ENCODE measurements around the gene RIOK1. TPM values are rescaled to one million over a fixed set of nuclear protein-coding genes. Genes with fewer than 3 reads are reported as not detected.

Gene RIOK1
- total and polyA plus RNA-seq, 7 experiments from 2014 or later: 17.2 to 39.9 (median 26.4) TPM

- ChIA-PET POLR2A (no interaction called here), CTCF (no interaction called here)
- peaks cover 17 to 74% (median 47%) of the 10 kb centered on the region in 5 donors for H3K36me3 Mint-ChIP-seq
- Histone ChIP-seq H3K9me3 (ENCODE audit: control insufficient read depth in 2 of 3, low read length in 3 of 3) (no peaks in the 10 kb centered on the region), H3K27me3 (ENCODE audit: control insufficient read depth in 2 of 2, insufficient read depth in 2 of 2, low read length in 2 of 2) (no peaks in the 10 kb centered on the region), H3K4me3 (ENCODE audit: low read length) (no peak overlapping the region), H3K36me3 (ENCODE audit: control insufficient read depth in 2 of 3, insufficient read depth in 3 of 3, low read length in 3 of 3) (peaks cover 29 to 90% (median 30%) of the 10 kb centered on the region in 3 experiments), H3K27ac (ENCODE audit: low read depth, low read length) (no peak overlapping the region), H3K4me1 (ENCODE audit: control insufficient read depth in 2 of 2, insufficient read depth in 2 of 2, low read length in 2 of 2) (no peaks in the 10 kb centered on the region)
- no peaks in the 10 kb centered on the region for H3K27me3 Mint-ChIP-seq
- intact Hi-C loops (cut with micrococcal nuclease): no loop called here
- no peak for ATAC-seq
- no peak for DNase-seq
- no peak overlapping the region for H3K4me3 Mint-ChIP-seq
- peak overlapping the region in 1 of 9 donors; percentile 46 for H3K27ac Mint-ChIP-seq
- peaks cover 0 to 6% (median 0%) of the 10 kb centered on the region in 7 donors for H3K4me1 Mint-ChIP-seq
- H3K9me3 Mint-ChIP-seq: no peaks in the 10 kb centered on the region
Measured at GRCh38 chr6:7402716-7403115, 13.1 kb downstream of the RIOK1 start.

DNA sequence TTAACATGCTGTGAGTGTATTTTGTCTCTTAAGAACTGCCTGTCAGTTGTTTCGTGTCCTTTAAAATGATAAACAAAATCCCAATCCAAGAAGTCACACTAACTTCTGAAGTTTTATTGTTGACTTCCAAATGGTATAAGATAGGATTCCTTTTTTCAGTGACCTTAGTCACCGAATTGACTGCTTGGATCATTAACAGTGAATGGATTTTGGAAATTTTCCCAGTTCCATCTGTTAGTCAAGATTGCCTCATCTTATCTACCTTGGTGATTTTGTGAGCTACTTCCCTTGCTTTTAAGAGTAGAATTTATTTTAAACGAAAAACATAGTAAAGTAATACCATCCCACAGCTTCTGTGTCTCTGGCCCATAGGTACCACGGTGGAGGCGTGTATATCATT lies 14.9 kb downstream of the RIOK1 start:
- Mint-ChIP-seq H3K9me3 (no peaks in the 10 kb centered on the region), H3K27me3 (no peaks in the 10 kb centered on the region), H3K4me1 (peaks cover 0 to 1% (median 0%) of the 10 kb centered on the region in 7 donors), H3K36me3 (peaks cover 17 to 67% (median 45%) of the 10 kb centered on the region in 5 donors), H3K27ac (no peak overlapping the region), H3K4me3 (no peak overlapping the region)
- no peak overlapping the region for H3K4me3 ChIP-seq (ENCODE audit: low read length)
- intact Hi-C loops (cut with micrococcal nuclease): no loop called here
- no peaks in the 10 kb centered on the region for H3K27me3 ChIP-seq (ENCODE audit: control insufficient read depth in 2 of 2, insufficient read depth in 2 of 2, low read length in 2 of 2)
- no peak for ATAC-seq
- DNase-seq: no peak
- H3K4me1 ChIP-seq (ENCODE audit: control insufficient read depth in 2 of 2, insufficient read depth in 2 of 2, low read length in 2 of 2): no peaks in the 10 kb centered on the region
- no peak overlapping the region for H3K27ac ChIP-seq (ENCODE audit: low read depth, low read length)
- POLR2A ChIA-PET: interaction anchor here (0.6 to 2.0 kb wide), 2 partner anchors 14 to 15 kb away, joined by 3 to 9 read pairs; partner anchors contain the start of genes CAGE1 and RIOK1
- CTCF ChIA-PET: no interaction called here
- peaks cover 29 to 85% (median 30%) of the 10 kb centered on the region in 3 experiments for H3K36me3 ChIP-seq (ENCODE audit: control insufficient read depth in 2 of 3, insufficient read depth in 3 of 3, low read length in 3 of 3)
- no peaks in the 10 kb centered on the region for H3K9me3 ChIP-seq (ENCODE audit: control insufficient read depth in 2 of 3, low read length in 3 of 3)

- Mint-ChIP-seq H3K4me1 (no peaks in the 10 kb centered on the region), H3K27ac (no peak overlapping the region), H3K27me3 (no peaks in the 10 kb centered on the region), H3K4me3 (no peak overlapping the region), H3K36me3 (peaks cover 24 to 72% (median 45%) of the 10 kb centered on the region in 5 donors), H3K9me3 (no peaks in the 10 kb centered on the region)
- ChIA-PET CTCF (no interaction called here), POLR2A (no interaction called here)
- no peak for DNase-seq
- Histone ChIP-seq H3K27me3 (ENCODE audit: control insufficient read depth in 2 of 2, insufficient read depth in 2 of 2, low read length in 2 of 2) (no peaks in the 10 kb centered on the region), H3K36me3 (ENCODE audit: control insufficient read depth in 2 of 3, insufficient read depth in 3 of 3, low read length in 3 of 3) (peaks cover 19 to 84% (median 49%) of the 10 kb centered on the region in 3 experiments), H3K4me3 (ENCODE audit: low read length) (no peak overlapping the region), H3K4me1 (ENCODE audit: control insufficient read depth in 2 of 2, insufficient read depth in 2 of 2, low read length in 2 of 2) (no peaks in the 10 kb centered on the region), H3K9me3 (ENCODE audit: control insufficient read depth in 2 of 3, low read length in 3 of 3) (no peaks in the 10 kb centered on the region), H3K27ac (ENCODE audit: low read depth, low read length) (no peak overlapping the region)
- no peak for ATAC-seq
- intact Hi-C loops (cut with micrococcal nuclease): no loop called here
Measured at GRCh38 chr6:7406743-7407142, 17.1 kb downstream of the RIOK1 start.

DNA sequence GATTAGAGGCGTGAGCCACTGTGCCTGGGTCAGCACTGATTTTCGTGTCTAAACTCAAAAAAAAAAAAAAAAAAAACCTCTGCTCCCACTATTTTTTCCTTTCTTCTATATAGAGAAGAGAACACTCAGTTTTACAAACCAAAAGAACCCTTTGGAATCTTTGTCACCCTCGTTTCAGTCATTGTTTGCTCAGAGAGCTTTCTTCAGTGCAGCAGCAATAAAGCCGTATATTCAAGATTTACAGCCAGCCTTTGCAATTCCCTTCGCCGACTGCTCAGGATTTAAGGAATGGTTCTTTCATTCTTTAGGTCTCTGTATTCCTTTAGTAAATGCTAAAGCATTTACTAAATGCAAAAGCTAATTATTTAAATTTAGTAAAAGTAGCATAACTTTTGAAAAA lies 20.1 kb downstream of the RIOK1 start:
- intact Hi-C loops (cut with micrococcal nuclease): loop anchor here in 1 of 2 donors (10.0 kb wide), 1 partner anchor 205 kb away; no protein-coding TSS in a partner anchor
- Mint-ChIP-seq H3K36me3 (peaks cover 25 to 64% (median 44%) of the 10 kb centered on the region in 5 donors), H3K4me3 (no peak overlapping the region), H3K4me1 (no peaks in the 10 kb centered on the region), H3K27ac (no peak overlapping the region), H3K9me3 (no peaks in the 10 kb centered on the region), H3K27me3 (no peaks in the 10 kb centered on the region)
- H3K4me1 ChIP-seq (ENCODE audit: control insufficient read depth in 2 of 2, insufficient read depth in 2 of 2, low read length in 2 of 2): no peaks in the 10 kb centered on the region
- POLR2A ChIA-PET: no interaction called here
- H3K9me3 ChIP-seq (ENCODE audit: control insufficient read depth in 2 of 3, low read length in 3 of 3): no peaks in the 10 kb centered on the region
- peaks cover 12 to 82% (median 34%) of the 10 kb centered on the region in 3 experiments for H3K36me3 ChIP-seq (ENCODE audit: control insufficient read depth in 2 of 3, insufficient read depth in 3 of 3, low read length in 3 of 3)
- CTCF ChIA-PET: no interaction called here
- ATAC-seq (no peak), DNase-seq (no peak)
- H3K27me3 ChIP-seq (ENCODE audit: control insufficient read depth in 2 of 2, insufficient read depth in 2 of 2, low read length in 2 of 2): no peaks in the 10 kb centered on the region
- H3K4me3 ChIP-seq (ENCODE audit: low read length): no peak overlapping the region
- no peak overlapping the region for H3K27ac ChIP-seq (ENCODE audit: low read depth, low read length)

GRCh38 chr6:7410851-7411250 lies 21.2 kb downstream of the RIOK1 start:
- ChIA-PET POLR2A (interaction anchor here (0.7 to 0.9 kb wide), 2 partner anchors 18 to 30 kb away, joined by 3 read pairs; no protein-coding TSS in a partner anchor), CTCF (no interaction called here)
- H3K9me3 ChIP-seq (ENCODE audit: control insufficient read depth in 2 of 3, low read length in 3 of 3): no peaks in the 10 kb centered on the region
- DNase-seq (no peak), ATAC-seq (no peak)
- peak overlapping the region in 1 of 9 donors; percentile 76 for H3K27ac Mint-ChIP-seq
- no peaks in the 10 kb centered on the region for H3K27me3 Mint-ChIP-seq
- H3K4me1 Mint-ChIP-seq: no peaks in the 10 kb centered on the region
- H3K36me3 Mint-ChIP-seq: peaks cover 24 to 63% (median 40%) of the 10 kb centered on the region in 5 donors
- no peaks in the 10 kb centered on the region for H3K9me3 Mint-ChIP-seq
- H3K36me3 ChIP-seq (ENCODE audit: control insufficient read depth in 2 of 3, insufficient read depth in 3 of 3, low read length in 3 of 3): peaks cover 12 to 82% (median 30%) of the 10 kb centered on the region in 3 experiments
- H3K4me3 ChIP-seq (ENCODE audit: low read length): no peak overlapping the region
- H3K4me3 Mint-ChIP-seq: no peak overlapping the region
- intact Hi-C loops (cut with micrococcal nuclease): loop anchor here in 1 of 2 donors (10.0 kb wide), 1 partner anchor 204 kb away; no protein-coding TSS in a partner anchor
- H3K4me1 ChIP-seq (ENCODE audit: control insufficient read depth in 2 of 2, insufficient read depth in 2 of 2, low read length in 2 of 2): no peaks in the 10 kb centered on the region
- no peaks in the 10 kb centered on the region for H3K27me3 ChIP-seq (ENCODE audit: control insufficient read depth in 2 of 2, insufficient read depth in 2 of 2, low read length in 2 of 2)
- H3K27ac ChIP-seq (ENCODE audit: low read depth, low read length): no peak overlapping the region

GRCh38 chr6:7411328-7411727 lies 21.7 kb downstream of the RIOK1 start:
- Mint-ChIP-seq H3K36me3 (peaks cover 24 to 61% (median 38%) of the 10 kb centered on the region in 5 donors), H3K4me3 (no peak overlapping the region), H3K9me3 (no peaks in the 10 kb centered on the region), H3K27ac (peak overlapping the region in 1 of 9 donors; percentile 76), H3K27me3 (no peaks in the 10 kb centered on the region), H3K4me1 (no peaks in the 10 kb centered on the region)
- Histone ChIP-seq H3K27ac (ENCODE audit: low read depth, low read length) (no peak overlapping the region), H3K36me3 (ENCODE audit: control insufficient read depth in 2 of 3, insufficient read depth in 3 of 3, low read length in 3 of 3) (peaks cover 12 to 81% (median 34%) of the 10 kb centered on the region in 3 experiments), H3K4me1 (ENCODE audit: control insufficient read depth in 2 of 2, insufficient read depth in 2 of 2, low read length in 2 of 2) (no peaks in the 10 kb centered on the region), H3K9me3 (ENCODE audit: control insufficient read depth in 2 of 3, low read length in 3 of 3) (no peaks in the 10 kb centered on the region), H3K4me3 (ENCODE audit: low read length) (no peak overlapping the region), H3K27me3 (ENCODE audit: control insufficient read depth in 2 of 2, insufficient read depth in 2 of 2, low read length in 2 of 2) (no peaks in the 10 kb centered on the region)
- intact Hi-C loops (cut with micrococcal nuclease): loop anchor here in 1 of 2 donors (10.0 kb wide), 1 partner anchor 203 kb away; no protein-coding TSS in a partner anchor
- DNase-seq (no peak), ATAC-seq (no peak)
- CTCF ChIA-PET: no interaction called here
- POLR2A ChIA-PET: interaction anchor here (0.7 to 0.9 kb wide), 2 partner anchors 19 to 31 kb away, joined by 3 read pairs; no protein-coding TSS in a partner anchor

All from naive thymus-derived CD4-positive, alpha-beta T cell (primary cell).